ENCODE data around the gene CHST15. TPM values are rescaled to one million over a fixed set of nuclear protein-coding genes. Genes with fewer than 3 reads are reported as not detected.
"Not testable (repeated sequence)": the region's sequence is repeated elsewhere in the genome, so short reads cannot be mapped to it uniquely, and the experiment has no call there.

Gene CHST15
- total RNA-seq, 1 donor from 2014 or later = 36.3 TPM

DNA sequence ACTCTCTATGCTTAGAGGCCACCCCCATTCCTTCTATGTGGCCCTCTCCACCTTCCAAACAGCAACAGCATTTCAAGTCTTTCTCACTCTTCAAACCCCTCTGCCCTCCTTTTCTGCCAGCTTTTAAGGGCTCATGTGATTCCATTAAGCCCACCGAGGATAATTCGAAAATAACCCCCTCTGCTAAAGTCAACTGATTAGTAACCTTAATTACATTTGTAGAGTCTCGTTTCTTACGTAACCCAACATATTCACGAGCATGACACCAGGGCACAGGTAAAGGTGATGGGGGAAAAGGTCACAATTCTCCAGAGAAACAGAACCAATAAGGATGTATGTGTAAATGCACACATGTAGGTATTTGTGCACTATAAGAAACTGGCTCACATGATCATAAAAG lies 6.7 kb upstream of the CHST15 start:
- no peak for DNase-seq (ENCODE audit: low read depth, low spot score)

DNA sequence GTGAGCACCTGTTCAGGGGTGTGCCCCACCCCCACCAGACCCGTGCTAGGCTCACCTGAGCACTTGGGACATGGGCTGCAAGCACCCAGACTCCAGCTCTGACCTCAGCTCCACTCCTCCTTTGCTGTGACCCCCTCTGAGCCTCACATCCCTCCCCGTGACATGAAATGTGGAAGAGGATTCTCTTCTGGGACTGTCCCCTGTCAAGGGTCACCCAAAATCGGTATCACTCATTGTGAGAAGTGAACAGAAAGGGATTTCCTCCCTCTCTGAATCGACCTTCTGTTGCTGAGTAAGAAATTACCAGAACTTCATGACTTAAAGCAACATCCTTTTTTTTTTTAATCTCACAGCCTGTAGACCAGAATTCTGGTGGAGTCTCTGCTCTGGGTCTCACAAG lies 6.2 kb upstream of the CHST15 start:
- DNase-seq (ENCODE audit: low read depth, low spot score) = no peak

DNA sequence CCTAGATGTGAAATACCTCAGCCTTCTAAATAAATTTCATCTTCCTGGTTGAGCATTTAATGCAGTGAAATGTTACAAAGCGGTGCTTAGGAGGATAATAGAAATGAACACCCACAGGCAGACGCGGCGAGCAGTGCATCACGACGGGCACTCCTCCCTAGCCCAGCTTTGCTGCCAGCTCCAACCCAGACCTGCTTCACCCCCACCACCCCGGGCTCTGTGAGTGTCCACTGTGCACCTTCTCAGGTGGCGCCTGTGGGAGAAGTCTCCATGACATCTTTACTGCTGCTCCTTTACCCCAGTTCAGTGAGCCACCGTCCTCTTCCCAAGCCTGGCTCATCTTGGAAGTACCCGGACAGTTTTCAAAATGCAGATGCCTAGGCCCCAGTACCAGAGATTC lies 5.2 kb upstream of the CHST15 start:
- no peak for DNase-seq (ENCODE audit: low read depth, low spot score)

DNA sequence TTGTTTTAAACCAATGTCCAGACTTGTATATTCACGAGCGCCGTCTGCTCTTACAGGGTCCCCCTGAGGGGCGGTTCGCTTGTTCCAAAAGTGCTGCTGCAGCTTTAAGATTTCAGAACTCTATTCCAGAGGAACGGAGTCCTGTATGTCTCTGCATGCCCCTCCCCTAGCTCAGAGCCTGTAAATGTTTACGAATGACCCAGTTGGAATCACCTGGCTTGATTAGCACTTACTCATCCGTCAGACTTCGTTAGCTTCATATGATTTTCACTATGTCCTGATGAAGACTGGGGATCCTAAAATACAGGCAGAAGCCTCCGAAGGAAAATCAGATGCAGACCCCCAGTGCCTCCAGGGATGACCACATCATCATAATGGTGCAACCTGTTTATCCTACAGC lies 4.5 kb upstream of the CHST15 start:
- no peak for DNase-seq (ENCODE audit: low read depth, low spot score)

DNA sequence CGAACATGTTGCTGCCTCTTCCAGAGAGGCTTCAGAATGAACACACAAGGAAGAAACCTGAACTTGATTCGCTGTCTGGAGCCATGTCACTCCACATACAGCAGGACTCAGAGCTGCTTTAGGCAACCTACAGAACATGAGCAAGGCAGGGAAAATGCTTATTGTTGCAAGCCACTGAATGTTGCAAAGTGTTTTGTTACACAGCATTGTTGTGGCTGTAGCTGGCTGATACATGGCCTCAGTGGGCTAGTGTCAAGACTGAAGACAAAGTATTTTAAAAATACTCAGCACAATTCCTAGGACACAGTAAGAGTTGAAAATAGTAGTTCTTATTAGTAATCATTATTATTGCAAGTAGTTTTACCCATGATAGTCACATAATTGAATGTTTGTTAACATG lies 3.1 kb upstream of the CHST15 start:
- no peak for DNase-seq (ENCODE audit: low read depth, low spot score)

DNA sequence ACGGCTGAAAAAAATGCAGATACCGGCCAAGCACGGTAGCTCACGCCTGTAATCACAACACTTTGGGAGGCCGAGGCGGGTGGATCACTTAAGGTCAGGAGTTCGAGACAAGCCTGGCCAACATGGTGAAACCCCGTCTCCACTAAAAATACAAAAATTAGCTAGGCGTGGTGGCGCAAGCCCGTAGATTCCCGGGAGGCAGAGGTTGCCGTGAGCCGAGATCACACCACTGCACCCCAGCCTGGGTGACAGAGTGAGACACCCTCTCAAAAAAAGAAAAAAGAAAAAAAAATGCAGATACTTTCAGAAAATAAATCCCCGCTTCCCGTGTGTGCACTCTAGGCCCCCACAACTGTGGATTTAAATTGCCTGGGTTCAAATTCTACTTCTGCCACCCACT lies 2.4 kb upstream of the CHST15 start:
- not testable (repeated sequence) for DNase-seq (ENCODE audit: low read depth, low spot score)

DNA sequence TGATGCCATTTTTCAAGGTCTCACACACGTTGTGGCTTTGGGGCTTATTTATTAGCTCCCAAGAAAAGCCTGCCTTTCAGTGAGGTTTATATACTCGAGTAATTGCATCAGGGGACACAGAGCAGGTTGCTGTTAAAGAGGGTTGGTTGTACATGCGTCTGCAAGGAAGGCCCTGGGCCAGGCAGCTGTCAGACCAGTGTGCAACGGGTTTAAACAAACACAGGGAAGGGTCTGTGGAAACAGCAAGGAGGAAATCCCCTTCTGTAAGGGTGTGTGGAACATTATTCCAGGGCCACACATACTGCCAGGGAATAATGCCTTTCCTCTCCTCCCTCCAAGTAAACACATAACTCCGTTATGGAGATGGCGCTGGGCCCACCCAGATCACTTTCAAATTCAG lies 1.7 kb upstream of the CHST15 start:
- DNase-seq (ENCODE audit: low read depth, low spot score) = no peak

DNA sequence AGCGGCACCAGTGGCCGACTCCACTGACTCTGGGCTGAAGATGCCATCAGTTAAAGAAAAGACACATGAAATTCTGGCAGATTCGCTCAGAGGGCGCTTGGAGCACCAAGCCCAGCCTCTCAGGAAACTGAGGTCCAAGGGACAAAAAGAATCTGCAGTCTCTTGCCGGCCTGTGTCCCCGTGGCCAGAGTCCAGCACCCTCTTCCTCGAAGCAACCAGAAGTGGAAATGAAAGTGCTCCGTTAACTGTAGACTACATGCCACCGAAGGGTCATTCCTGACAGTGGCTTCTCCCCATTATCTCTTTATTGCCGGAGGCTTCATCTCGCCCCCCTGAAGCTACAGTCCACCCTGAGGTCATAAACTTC lies 1.0 kb upstream of the CHST15 start:
- no peak for DNase-seq (ENCODE audit: low read depth, low spot score)

DNA sequence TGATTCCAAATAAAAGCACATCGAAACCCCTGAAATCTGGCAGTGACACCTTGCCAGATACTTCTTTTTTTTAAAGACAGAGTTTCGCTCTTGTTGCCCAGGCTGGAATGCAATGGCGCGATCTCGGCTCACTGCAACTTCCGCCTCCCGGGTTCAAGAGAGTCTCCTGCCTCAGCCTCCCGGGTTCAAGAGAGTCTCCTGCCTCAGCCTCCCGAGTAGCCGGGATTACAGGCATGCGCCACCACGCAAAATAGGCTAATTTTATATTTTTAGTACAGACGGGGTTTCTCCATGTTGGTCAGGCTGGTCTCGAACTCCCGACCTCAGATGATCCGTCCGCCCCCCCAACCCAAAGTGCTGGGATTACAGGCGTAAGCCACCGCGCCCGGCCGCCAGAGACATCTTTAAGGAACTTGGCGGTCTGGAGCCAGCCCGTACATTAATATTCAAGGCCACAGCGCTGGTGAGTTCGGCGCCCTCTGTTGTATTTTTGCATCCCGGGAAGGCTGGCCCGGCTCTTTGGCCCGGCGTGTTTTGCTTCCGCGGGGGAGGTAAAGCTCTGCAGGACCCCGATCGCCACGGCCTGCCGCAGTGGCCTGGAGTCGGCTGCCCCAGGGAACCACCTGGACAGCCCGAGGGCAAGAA lies 498 bp upstream of the CHST15 start:
- not testable (repeated sequence) for DNase-seq (ENCODE audit: low read depth, low spot score)

DNA sequence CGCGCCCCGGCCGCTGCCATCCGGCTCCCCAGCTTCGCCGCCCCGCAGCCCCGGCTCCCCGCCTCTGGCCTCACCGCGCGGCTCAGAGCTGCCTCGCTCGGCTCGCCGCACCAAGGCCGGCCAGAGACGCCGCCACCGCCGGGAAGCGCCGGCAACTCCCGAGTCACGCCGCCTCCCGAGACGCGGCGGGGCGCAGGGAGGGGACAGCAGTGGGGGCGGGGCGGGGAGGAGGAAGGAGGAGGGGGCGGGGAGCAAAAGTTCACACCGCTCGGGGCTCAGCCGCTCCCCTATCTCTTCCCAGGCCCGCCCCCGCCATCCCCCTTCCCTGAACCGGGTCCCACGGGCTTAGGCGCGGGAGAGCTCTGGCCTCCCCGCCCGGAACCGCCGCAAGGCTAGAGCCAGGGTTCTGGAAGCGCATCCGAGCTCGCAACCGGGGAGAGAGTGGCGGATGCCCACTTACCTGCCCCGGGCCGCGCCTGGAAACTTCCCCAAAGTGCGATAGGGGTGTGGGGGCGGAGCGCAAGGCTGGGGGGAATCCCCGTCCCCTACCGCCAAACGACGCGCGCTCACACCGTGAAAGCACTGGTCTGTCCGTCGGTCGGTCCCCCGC lies 1.0 kb downstream of the CHST15 start:
- no peak for DNase-seq (ENCODE audit: low read depth, low spot score)

DNA sequence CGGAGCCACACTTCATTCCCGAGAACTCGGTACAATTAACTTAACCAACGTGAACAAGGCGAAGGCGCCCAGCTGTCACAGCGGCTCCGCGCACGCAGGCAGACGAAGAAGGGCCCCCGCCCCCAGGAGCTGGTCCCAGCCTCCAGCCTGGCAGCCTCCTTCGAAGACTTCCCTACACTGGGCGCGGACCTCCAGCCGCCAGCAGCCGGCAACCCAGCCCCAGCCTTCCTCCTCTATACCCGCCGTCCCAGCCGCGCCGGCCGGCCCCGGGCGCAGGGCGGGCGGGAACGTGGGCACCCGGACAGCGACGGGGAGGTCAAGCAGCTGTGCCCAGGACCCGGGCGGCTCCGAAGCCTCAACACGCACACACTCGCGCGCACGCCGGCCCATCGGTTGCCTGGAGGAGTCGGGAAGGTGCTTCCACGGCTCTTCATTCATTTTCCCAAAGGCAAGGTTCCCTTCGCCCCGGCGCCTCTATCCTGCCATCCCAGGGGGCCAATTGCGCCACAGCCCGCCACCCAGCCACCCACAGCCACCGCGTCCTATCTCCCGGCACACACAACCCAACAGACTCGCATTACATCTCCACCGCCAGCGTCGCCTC lies 1.6 kb downstream of the CHST15 start:
- DNase-seq (ENCODE audit: low read depth, low spot score) = no peak

DNA sequence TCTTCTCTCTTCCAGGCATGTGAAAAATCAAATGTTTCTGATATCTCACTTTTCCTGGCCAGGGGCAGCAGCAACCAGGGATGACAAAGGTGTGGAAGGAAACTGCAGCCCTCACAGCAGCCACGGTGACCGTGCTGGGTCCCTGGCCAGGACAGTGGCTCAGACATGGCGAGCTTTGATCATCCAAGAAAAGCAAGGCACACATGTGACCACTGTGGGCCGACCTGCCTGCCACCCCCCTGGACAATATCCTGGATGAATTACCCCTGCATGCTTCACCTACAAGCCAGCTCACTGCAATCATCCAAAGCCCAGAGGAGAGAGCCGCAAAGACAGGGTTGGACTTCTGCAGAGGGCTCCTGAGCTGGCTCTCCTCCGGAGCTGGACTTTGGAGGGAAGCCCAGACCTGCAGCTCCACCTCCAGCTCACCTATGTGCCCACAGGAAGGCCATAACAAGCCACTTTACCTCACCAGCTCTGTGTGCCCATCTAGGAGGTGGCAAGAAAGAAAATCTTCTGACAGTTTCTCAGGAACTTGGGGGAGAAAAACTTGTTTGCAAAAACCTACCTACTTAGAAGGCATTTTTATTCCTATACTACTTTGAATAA lies 2.7 kb downstream of the CHST15 start:
- DNase-seq (ENCODE audit: low read depth, low spot score) = no peak

DNA sequence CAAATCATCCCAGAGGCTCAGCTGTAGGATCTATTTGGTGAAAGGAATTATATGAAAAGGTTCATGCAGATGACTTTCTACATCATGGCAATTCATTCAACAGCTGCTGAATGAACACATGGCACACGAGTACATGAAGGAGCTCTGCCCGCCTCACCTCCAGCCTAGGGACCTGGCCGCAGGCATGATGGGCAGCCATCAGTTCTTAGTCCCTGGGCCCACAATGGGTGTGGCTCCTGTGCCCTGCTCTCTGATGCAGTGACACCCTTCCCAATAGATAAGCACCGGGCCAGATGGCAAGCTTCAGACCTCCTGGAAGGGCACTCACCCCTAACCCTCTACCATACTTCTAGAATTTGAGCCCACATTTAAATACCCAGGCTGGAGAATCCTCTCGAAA lies 3.5 kb downstream of the CHST15 start:
- DNase-seq (ENCODE audit: low read depth, low spot score) = no peak

DNA sequence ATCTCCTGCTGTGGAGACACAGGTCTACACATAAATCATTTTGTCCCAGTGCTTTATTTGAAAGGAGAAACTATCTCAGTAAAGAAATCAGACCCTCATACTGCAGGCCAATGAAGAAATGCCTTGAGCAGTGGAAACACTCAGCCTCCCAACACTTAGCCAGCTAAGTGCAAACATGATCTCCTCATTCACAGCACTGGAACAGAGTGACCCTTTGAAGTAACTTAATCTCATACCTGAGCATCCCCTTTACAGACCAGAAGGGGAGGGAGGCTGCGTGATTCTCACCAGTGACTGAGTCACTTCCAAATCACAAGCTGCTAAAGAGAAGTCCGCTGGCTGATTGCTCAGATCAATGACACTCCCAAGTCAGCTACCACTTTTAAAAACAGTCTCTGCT lies 4.5 kb downstream of the CHST15 start:
- DNase-seq (ENCODE audit: low read depth, low spot score) = no peak

DNA sequence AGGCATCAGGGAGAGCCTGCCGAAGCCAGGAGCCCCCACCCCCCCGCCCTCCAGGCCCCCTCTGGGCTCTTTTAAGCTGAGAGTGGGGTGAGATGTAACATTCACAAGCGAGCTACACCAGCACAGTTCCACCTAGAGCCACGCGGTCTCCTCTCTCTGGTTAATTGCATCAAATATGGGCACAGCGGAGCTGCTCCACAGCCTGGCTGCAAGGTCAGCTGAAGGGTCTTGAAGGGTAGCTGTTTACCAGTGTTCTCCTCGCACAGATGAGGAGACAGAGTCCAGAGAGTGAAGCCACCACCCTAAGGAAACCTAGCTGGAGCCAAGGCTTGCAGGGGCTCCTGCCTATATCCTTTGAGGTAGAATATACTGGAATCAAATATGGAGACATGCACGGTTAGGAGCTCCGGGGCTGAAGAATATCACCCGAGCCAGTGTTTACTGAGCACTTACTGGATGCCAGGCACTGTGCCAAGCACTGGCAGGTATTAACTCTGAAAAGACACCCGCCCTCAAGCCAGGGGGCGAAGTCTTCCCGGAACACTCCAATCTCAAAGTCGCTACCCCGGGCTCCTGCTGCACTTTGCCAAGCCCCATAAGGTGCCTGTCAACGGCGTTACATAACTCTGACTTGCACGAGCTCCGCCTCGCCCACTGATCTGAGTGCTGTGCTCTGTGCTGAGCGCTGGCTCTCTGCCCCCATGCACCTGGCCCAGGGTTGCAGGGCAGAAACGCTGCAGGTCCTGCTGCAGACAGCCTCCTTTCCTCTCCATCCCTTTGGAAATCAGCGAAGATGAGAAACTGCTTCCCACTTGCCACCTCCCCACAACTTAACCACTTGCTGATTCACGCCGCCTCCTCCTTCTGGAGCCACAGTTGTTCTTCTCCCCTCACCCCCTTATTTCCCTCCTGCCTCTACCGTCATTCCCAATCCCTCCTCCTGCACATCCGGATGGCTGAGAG lies 5.4 kb downstream of the CHST15 start:
- no peak for DNase-seq (ENCODE audit: low read depth, low spot score)

DNA sequence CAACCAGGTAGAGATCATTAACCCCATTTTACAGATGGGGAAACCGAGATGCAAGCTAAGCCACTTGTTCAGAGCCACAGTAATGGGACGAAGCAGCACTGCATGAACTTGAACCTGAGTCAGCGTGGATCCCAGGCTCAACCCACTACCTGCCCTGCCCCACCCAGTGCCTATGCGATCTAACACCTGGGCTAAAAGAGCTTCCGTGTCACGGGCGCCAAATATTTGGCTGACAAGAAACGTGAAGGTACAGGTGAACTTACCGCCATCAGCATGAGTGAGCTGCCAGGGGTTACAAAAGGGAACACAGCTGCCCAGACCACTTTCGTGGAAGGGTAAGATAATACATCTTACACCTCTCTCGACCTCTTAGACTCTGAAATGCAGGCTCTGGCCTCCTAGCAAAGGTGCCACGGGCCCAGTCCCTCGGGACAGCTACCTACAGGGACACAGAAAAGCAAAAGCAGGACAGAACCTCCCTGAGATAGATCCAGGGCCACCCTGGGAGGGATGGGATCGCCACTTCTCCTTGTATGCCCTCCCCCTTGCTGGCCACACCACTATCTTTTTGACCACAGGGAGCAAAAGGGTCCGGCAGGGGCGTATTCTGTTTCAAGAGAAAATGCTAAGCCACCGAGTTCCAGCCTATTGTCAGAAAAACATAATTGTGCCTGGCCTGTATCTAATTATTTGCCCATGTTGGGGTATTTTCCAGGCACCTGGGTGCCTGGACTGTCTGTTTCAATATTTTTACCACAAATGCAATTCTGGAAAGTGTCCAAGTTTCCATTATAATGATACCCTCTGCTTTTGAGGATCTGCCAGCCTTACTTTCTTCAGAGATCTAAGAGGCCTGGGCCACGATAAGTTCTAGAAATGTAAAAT lies 6.4 kb downstream of the CHST15 start:
- DNase-seq (ENCODE audit: low read depth, low spot score) = no peak

DNA sequence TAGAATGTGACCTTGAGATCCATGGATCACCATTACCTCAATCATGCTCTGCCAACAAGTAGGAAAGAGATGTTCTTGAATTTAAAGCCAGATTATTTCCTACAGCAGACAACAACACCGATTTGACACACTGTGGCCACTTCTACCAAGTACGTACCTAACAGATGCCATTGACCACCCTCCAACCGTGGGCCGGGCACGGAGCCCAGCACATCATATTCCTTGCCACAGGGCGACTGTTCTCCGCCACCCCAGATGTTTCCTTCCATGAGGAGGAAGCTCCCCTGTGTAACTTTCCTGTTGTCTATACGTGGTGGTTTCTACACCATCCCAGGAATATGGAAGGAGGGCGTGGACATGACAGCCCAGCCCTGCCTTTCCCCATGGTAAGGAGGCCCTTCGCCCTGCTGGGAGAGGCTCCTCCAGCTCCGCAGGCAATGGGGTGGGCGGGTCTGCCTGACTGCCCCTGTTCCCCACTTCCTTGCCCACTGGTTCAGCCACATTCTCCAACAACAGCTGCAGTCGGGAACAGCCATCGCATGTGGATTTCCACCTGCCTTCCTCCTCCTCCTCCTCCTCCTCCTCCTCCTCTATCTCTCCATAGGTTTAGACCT lies 7.2 kb downstream of the CHST15 start:
- no peak for DNase-seq (ENCODE audit: low read depth, low spot score)

DNA sequence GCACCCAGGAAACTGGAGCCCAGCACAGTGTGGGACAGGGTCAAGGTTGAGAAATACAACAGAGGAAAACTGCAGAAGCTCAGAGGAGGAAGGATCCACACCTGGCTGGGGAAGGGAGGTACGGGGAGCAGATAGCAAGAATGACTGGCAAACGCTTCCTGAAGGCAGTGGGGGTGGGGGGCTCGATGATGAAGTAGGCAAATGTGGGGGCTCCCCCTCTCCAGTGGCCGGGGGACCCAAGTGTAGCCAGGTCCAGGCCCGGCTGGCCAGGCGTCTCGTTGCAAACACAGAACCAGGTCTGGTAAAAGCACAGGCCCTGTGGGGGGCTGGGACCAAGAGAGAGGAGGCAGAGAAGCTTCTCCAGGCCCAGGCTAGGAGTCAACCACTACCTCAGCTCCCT lies 7.7 kb downstream of the CHST15 start:
- no peak for DNase-seq (ENCODE audit: low read depth, low spot score)

DNA sequence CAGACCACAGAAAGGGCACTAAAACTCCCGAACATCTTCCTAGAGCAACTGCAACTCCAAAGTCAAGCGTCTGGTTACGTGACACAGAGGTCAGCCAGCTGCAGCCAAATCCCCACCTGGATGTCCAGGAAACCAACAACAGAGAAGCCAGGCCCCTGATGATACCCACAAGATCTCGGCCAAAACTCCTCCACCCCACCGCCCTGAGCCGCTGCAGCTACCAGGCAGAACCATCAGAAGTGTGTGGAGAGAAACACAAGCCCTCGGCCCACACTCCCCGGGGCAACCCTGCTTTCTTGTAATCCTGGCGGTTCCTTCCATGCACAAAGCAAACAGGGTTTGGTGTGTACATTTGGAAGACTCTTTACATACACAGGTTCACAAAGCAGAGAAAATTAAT lies 8.7 kb downstream of the CHST15 start:
- no peak for DNase-seq (ENCODE audit: low read depth, low spot score)

DNA sequence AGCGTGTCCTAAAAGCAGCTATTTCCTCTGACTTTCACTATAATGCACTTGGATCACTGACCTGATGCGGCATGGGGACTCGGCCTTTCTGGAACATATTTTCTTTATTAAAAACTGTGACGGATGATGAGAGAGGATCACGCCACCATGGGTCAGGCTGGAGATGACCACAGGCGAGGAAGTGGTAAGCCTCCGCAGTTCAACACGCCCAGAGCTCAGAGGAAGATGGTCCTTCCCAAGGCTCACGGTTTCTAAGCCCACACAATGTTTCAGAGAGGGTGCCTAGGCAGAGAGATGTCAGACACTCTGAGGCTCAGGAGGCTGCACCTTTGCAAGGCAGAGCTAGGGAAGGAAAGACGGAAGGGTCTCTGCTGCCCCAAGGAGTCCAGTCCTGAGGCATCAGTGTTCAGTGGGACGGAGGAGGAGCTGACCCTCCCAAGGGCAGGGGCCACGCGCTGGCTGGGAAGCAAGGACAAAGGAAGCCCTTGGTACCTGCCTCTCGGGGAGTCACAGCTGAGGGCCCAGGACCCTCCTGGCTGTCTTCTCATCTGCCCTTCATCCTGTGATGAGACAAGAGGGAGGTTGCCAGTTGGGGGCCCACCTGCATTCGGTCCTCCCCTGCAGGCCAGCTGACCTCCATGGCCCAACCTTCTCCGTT lies 9.5 kb downstream of the CHST15 start:
- DNase-seq (ENCODE audit: low read depth, low spot score) = no peak
